Fibroblast of mammary gland (primary cell): ENCODE data around the gene BCAP31.

Experiments used
- DNase-seq: peaks from one replicate; pipeline ENCODE4 v3.0.0-alpha.2; 2010; ENCODE audit warnings: low read depth
- H3K4me3 ChIP-seq: 2 replicates; pipeline ENCODE4 v1.5.1; 2011; ENCODE audit warnings: low read depth, mild to moderate bottlenecking, low read length, moderate library complexity; ENCODE audit not compliant: control insufficient read depth
- CTCF ChIP-seq: conservative IDR thresholded peaks from 2 replicates; pipeline ENCODE4 v1.5.1; 2011; ENCODE audit warnings: low read depth, low read length, inconsistent platforms; ENCODE audit not compliant: control insufficient read depth, insufficient read depth

Gene BCAP31

GRCh38 chrX:153653556-153653955, 70.6 kb downstream of the BCAP31 start:
- TF ChIP-seq CTCF, result no peak
- no peak for DNase-seq
- H3K4me3 ChIP-seq, result no peak overlapping the region

DNA sequence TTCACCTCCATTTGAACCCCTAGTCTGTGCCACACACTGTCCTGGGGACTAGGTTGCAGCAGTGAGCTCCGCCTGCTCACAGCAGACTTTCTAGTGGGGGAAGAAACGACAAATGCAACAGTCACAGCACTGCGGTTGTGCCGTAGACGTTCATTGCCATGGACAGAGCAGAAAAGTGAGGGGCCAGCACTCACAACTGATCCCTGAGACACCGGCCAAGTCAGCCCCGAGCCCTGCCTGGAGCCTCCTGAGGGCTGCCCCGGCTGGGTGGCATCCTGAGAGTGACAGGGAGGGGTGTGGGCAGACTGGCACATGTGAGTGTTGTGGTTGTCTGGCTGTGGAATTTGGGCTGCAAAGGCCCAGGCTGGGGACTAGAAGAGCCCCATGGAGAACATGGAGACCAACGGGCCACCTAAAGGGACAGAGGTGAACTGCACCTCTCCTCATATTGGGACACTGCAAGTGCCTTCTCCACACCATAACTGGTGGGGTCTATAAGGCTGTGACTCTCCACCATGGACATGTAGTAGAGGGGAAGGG, 72.6 kb downstream of the BCAP31 start:
- TF ChIP-seq CTCF, result peak; percentile 17
- H3K4me3 ChIP-seq, result no peak overlapping the region
- no peak for DNase-seq

DNA sequence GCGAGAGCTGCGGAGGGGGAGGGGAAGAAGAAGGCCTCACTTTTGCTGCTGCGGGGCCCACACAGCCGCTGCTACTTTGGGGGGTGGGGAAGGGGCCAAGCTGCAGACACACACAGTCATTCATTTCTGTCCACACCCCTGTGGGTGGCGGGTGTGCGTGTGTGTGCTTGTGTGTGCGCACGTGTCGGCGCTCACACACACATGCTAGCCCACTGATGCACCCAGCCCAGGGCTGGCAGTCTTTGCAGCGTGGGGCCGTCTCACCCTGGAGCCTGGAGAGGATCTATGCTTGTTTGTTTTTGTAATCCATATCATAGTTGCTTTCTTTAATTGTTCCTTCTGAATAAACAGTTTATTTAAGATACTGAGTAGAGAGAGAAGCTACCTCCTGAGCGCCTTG, 73.2 kb downstream of the BCAP31 start:
- no peak for TF ChIP-seq CTCF
- no peak for DNase-seq
- no peak overlapping the region for H3K4me3 ChIP-seq
